T-helper 17 cell (primary cell): Measurements from ENCODE around the gene SLC39A3. TPM values are rescaled to one million over a fixed set of nuclear protein-coding genes. Genes with fewer than 3 reads are reported as not detected.

Experiments
- ATAC-seq: fragments of 150-1000 bp; cut with Tn5 transposase; 2 replicates; pipeline ENCODE4 v1.10.0; 2021; ENCODE audit warnings: mild to moderate bottlenecking, moderate library complexity
- DNase-seq, 3 donors: peaks; one replicate each; pipeline versions ENCODE4 v3.0.0 to v3.0.0-alpha.2; 2020 to 2021
- H3K9me3 ChIP-seq: one replicate; pipeline ENCODE4 v1.7.0; 2013; ENCODE audit warnings: low read length, mild to moderate bottlenecking; ENCODE audit not compliant: control insufficient read depth, poor library complexity, severe bottlenecking
- H3K27ac Mint-ChIP-seq: one replicate; pipeline ENCODE4 v1.8.0; 2022; ENCODE audit warnings: mild to moderate bottlenecking, moderate library complexity, mixed read lengths
- H3K27me3 Mint-ChIP-seq: one replicate; pipeline ENCODE4 v1.8.0; 2022; ENCODE audit warnings: mixed read lengths
- H3K36me3 Mint-ChIP-seq: one replicate; pipeline ENCODE4 v1.8.0; 2022; ENCODE audit warnings: low read depth, mixed read lengths
- H3K4me1 Mint-ChIP-seq: one replicate; pipeline ENCODE4 v1.8.0; 2022; ENCODE audit warnings: mild to moderate bottlenecking, mixed read lengths
- H3K4me3 Mint-ChIP-seq: one replicate; pipeline ENCODE4 v1.8.0; 2022; ENCODE audit warnings: mild to moderate bottlenecking, moderate library complexity, mixed read lengths
- total RNA-seq, 4 donors: library from RNA in 2 of 4; stranded (reverse) in 2 of 4; gene quantifications; one replicate each; pipeline ENCODE4 v1.2.3 and lab custom pipeline; 2022 to 2026

SLC39A3 gene
- total RNA-seq, 2 donors from 2014 or later, result 12.3 to 20.6 TPM

GRCh38 chr19:2731181-2731995, 8.4 kb downstream of the SLC39A3 start:
- no peak for ATAC-seq
- H3K9me3 ChIP-seq, result no peaks in the 10 kb centered on the region
- no peaks in the 10 kb centered on the region for H3K4me1 Mint-ChIP-seq
- H3K27ac Mint-ChIP-seq, result no peak overlapping the region
- H3K36me3 Mint-ChIP-seq, result peaks cover 2% of the 10 kb centered on the region
- DNase-seq, result no peak
- H3K4me3 Mint-ChIP-seq, result no peak overlapping the region
- peaks cover 7% of the 10 kb centered on the region for H3K27me3 Mint-ChIP-seq

- no peaks in the 10 kb centered on the region for H3K9me3 ChIP-seq
- ATAC-seq (no peak), DNase-seq (no peak)
- Mint-ChIP-seq H3K4me1 (no peaks in the 10 kb centered on the region), H3K4me3 (no peak overlapping the region), H3K27me3 (peaks cover 15% of the 10 kb centered on the region), H3K36me3 (peaks cover 2% of the 10 kb centered on the region), H3K27ac (no peak overlapping the region)
These were observed 9.6 kb downstream of the SLC39A3 start for GRCh38 chr19:2729943-2730818.

GRCh38 chr19:2728783-2729387, 10.9 kb downstream of the SLC39A3 start:
- H3K27ac Mint-ChIP-seq, result no peak overlapping the region
- H3K4me3 Mint-ChIP-seq, result no peak overlapping the region
- ATAC-seq, result no peak
- no peaks in the 10 kb centered on the region for H3K4me1 Mint-ChIP-seq
- peaks cover 4% of the 10 kb centered on the region for H3K36me3 Mint-ChIP-seq
- no peak for DNase-seq
- no peaks in the 10 kb centered on the region for H3K9me3 ChIP-seq
- peaks cover 23% of the 10 kb centered on the region for H3K27me3 Mint-ChIP-seq

- DNase-seq, result no peak
- H3K36me3 Mint-ChIP-seq, result peaks cover 3% of the 10 kb centered on the region
- ATAC-seq, result no peak
- no peaks in the 10 kb centered on the region for H3K9me3 ChIP-seq
- H3K4me3 Mint-ChIP-seq, result no peak overlapping the region
- H3K4me1 Mint-ChIP-seq, result no peaks in the 10 kb centered on the region
- no peak overlapping the region for H3K27ac Mint-ChIP-seq
- peaks cover 29% of the 10 kb centered on the region for H3K27me3 Mint-ChIP-seq
These were observed 12.2 kb downstream of the SLC39A3 start for GRCh38 chr19:2727640-2727944.

- peaks cover 29% of the 10 kb centered on the region for H3K27me3 Mint-ChIP-seq
- H3K27ac Mint-ChIP-seq, result no peak overlapping the region
- no peak overlapping the region for H3K4me3 Mint-ChIP-seq
- no peak for ATAC-seq
- H3K36me3 Mint-ChIP-seq, result peaks cover 3% of the 10 kb centered on the region
- H3K4me1 Mint-ChIP-seq, result no peaks in the 10 kb centered on the region
- no peak for DNase-seq
- no peaks in the 10 kb centered on the region for H3K9me3 ChIP-seq
These were observed 12.7 kb downstream of the SLC39A3 start for GRCh38 chr19:2726904-2727639.

GRCh38 chr19:2726160-2726855, 13.5 kb downstream of the SLC39A3 start:
- Mint-ChIP-seq H3K27me3 (peaks cover 29% of the 10 kb centered on the region), H3K27ac (no peak overlapping the region), H3K36me3 (peaks cover 3% of the 10 kb centered on the region), H3K4me3 (peak overlapping the region; percentile 33), H3K4me1 (no peaks in the 10 kb centered on the region)
- no peaks in the 10 kb centered on the region for H3K9me3 ChIP-seq
- DNase-seq (no peak), ATAC-seq (no peak)

GRCh38 chr19:2724148-2724557, 15.7 kb downstream of the SLC39A3 start:
- Mint-ChIP-seq H3K4me1 (peaks cover 2% of the 10 kb centered on the region), H3K36me3 (peaks cover 3% of the 10 kb centered on the region), H3K27ac (no peak overlapping the region), H3K27me3 (peaks cover 34% of the 10 kb centered on the region), H3K4me3 (no peak overlapping the region)
- H3K9me3 ChIP-seq, result no peaks in the 10 kb centered on the region
- no peak for ATAC-seq
- no peak for DNase-seq

- Mint-ChIP-seq H3K4me1 (peaks cover 2% of the 10 kb centered on the region), H3K27ac (no peak overlapping the region), H3K27me3 (peaks cover 34% of the 10 kb centered on the region), H3K4me3 (no peak overlapping the region), H3K36me3 (peaks cover 3% of the 10 kb centered on the region)
- no peak for DNase-seq
- ATAC-seq, result no peak
- no peaks in the 10 kb centered on the region for H3K9me3 ChIP-seq
These were observed 16.1 kb downstream of the SLC39A3 start for GRCh38 chr19:2723747-2724146.

GRCh38 chr19:2723345-2723715, 16.5 kb downstream of the SLC39A3 start:
- no peak overlapping the region for H3K4me3 Mint-ChIP-seq

GRCh38 chr19:2722541-2723344, 17.1 kb downstream of the SLC39A3 start:
- Mint-ChIP-seq H3K36me3 (peaks cover 3% of the 10 kb centered on the region), H3K27me3 (peaks cover 38% of the 10 kb centered on the region), H3K4me3 (peak overlapping the region; percentile 57), H3K27ac (no peak overlapping the region), H3K4me1 (peaks cover 2% of the 10 kb centered on the region)
- no peaks in the 10 kb centered on the region for H3K9me3 ChIP-seq
- DNase-seq, result no peak
- no peak for ATAC-seq

More at GRCh38 chr19:2723345-2723715, 16.5 kb downstream of the SLC39A3 start:
- no peaks in the 10 kb centered on the region for H3K9me3 ChIP-seq
- no peak for ATAC-seq
- Mint-ChIP-seq H3K27ac (no peak overlapping the region), H3K36me3 (peaks cover 3% of the 10 kb centered on the region), H3K27me3 (peaks cover 35% of the 10 kb centered on the region), H3K4me1 (peaks cover 2% of the 10 kb centered on the region)
- DNase-seq, result no peak

- Mint-ChIP-seq H3K27ac (no peak overlapping the region), H3K4me1 (peaks cover 2% of the 10 kb centered on the region), H3K27me3 (peaks cover 41% of the 10 kb centered on the region), H3K4me3 (peak overlapping the region; percentile 67), H3K36me3 (peaks cover 3% of the 10 kb centered on the region)
- H3K9me3 ChIP-seq, result no peaks in the 10 kb centered on the region
- ATAC-seq (no peak), DNase-seq (no peak)
These were observed 18.0 kb downstream of the SLC39A3 start for GRCh38 chr19:2721570-2722540.
